IPS DF 19.7 (cell line): ENCODE results near the gene TIMM17A.
"Not testable (repeated sequence)": the region's sequence is repeated elsewhere in the genome, so short reads cannot be mapped to it uniquely, and the experiment has no call there.

Experiments used
- DNase-seq: peaks from one replicate; pipeline ENCODE4 v3.0.0-alpha.2; 2013; ENCODE audit warnings: low read depth, low spot score

TIMM17A gene

GRCh38 chr1:202015662-202015937, 60.3 kb downstream of the TIMM17A start:
- no peak for DNase-seq

- no peak for DNase-seq
Observed at GRCh38 chr1:202016022-202016810, 60.9 kb downstream of the TIMM17A start.

GRCh38 chr1:202016811-202017748, 61.8 kb downstream of the TIMM17A start:
- no peak for DNase-seq

GRCh38 chr1:202017749-202018467, 62.6 kb downstream of the TIMM17A start:
- no peak for DNase-seq

GRCh38 chr1:202018468-202019234, 63.3 kb downstream of the TIMM17A start:
- DNase-seq: no peak

- not testable (repeated sequence) for DNase-seq
Observed at GRCh38 chr1:202019235-202019558, 63.9 kb downstream of the TIMM17A start.
